H1 (cell line): ENCODE measurements around the gene ERVW-1. TPM values are rescaled to one million over a fixed set of nuclear protein-coding genes. Genes with fewer than 3 reads are reported as not detected.

Source experiments
- CTCF ChIA-PET: fragments of 300-600 bp; sonication (Branson Sonifier 250); formaldehyde crosslinking; loops from one replicate; lab custom pipeline; 2021; ENCODE audit not compliant: partially characterized antibody; lab: Charles Lee
- POLR2A ChIA-PET: fragments of 300-600 bp; sonication (Branson Sonifier 250); formaldehyde crosslinking; loops from one replicate; lab custom pipeline; 2021; ENCODE audit warnings: inconsistent platforms; ENCODE audit not compliant: partially characterized antibody; lab: Charles Lee
- DNase-seq, 2 experiments: peaks; one replicate each; pipeline versions ENCODE4 v3.0.0 to v3.0.0-alpha.2; 2010 to 2022; ENCODE audit warnings: low spot score in 2 of 2, low read depth in 1 of 2, mixed read lengths in 1 of 2
- FAIRE-seq: peaks from 2 replicates; lab custom pipeline; 2011; peaks lifted over from hg19 to GRCh38; lab: Jason Lieb, UNC
- H2AFZ ChIP-seq: 2 replicates; pipeline ENCODE4 v1.8.1; 2012; ENCODE audit warnings: low read length, inconsistent platforms
- H2AK5ac ChIP-seq: 2 replicates; pipeline ENCODE4 v1.6.1; 2013; ENCODE audit warnings: low read depth, low read length
- H2BK120ac ChIP-seq: replicated peaks from 2 replicates; pipeline ENCODE3; 2013; ENCODE audit warnings: low read depth, low read length, inconsistent platforms
- H2BK12ac ChIP-seq: 2 replicates; pipeline ENCODE4 v1.6.1; 2013; ENCODE audit warnings: low read depth, low read length
- H2BK15ac ChIP-seq: 2 replicates; pipeline ENCODE4 v1.6.1; 2013; ENCODE audit warnings: low read length
- H2BK20ac ChIP-seq: 2 replicates; pipeline ENCODE4 v1.6.1; 2013; ENCODE audit warnings: low read length
- H2BK5ac ChIP-seq: 2 replicates; pipeline ENCODE4 v1.6.1; 2013; ENCODE audit warnings: low read depth, low read length
- H3K14ac ChIP-seq: 2 replicates; pipeline ENCODE4 v1.6.1; 2013; ENCODE audit warnings: inconsistent platforms; ENCODE audit not compliant: insufficient read length
- H3K18ac ChIP-seq: 2 replicates; pipeline ENCODE4 v1.6.1; 2013; ENCODE audit warnings: low read length; ENCODE audit errors: extremely low read depth
- H3K23ac ChIP-seq: 2 replicates; pipeline ENCODE4 v1.6.1; 2013; ENCODE audit warnings: inconsistent platforms; ENCODE audit not compliant: insufficient read length
- H3K23me2 ChIP-seq: 2 replicates; pipeline ENCODE4 v1.6.1; 2013; ENCODE audit warnings: low read depth, low read length
- H3K27ac ChIP-seq: 2 replicates; pipeline ENCODE4 v1.6.1; 2011; ENCODE audit warnings: low read depth, low read length, inconsistent platforms
- H3K27me3 ChIP-seq, 4 experiments: replicated peaks in 1 of 4; 1 replicate in 1 of 4; 2 replicates in 3 of 4; pipeline versions ENCODE4 v1.6.1 to v1.8.1; 2011 to 2013; ENCODE audit warnings: low read length in 3 of 4, mild to moderate bottlenecking in 3 of 4, inconsistent platforms in 2 of 4, mixed read lengths in 2 of 4, moderate library complexity in 1 of 4; ENCODE audit not compliant: control insufficient read depth in 3 of 4, insufficient read depth in 3 of 4; ENCODE audit errors: extremely low read depth in 1 of 4
- H3K36me3 ChIP-seq, 4 experiments: 2 replicates each; pipeline versions ENCODE4 v1.6.1 to v1.8.1; 2011 to 2013; ENCODE audit warnings: mild to moderate bottlenecking in 4 of 4, low read length in 3 of 4, moderate library complexity in 2 of 4, control low read depth in 1 of 4, inconsistent platforms in 1 of 4; ENCODE audit not compliant: insufficient read depth in 4 of 4, control insufficient read depth in 2 of 4
- H3K4ac ChIP-seq: replicated peaks from 2 replicates; pipeline ENCODE3; 2013; ENCODE audit warnings: low read length, low read depth, mixed read lengths, inconsistent platforms; ENCODE audit not compliant: insufficient read length
- H3K4me1 ChIP-seq, 4 experiments: replicated peaks in 1 of 4; 1 replicate in 1 of 4; 2 replicates in 3 of 4; pipeline versions ENCODE4 v1.6.1 to v1.8.1; 2011 to 2013; ENCODE audit warnings: low read length in 3 of 4, inconsistent platforms in 2 of 4, mixed read lengths in 1 of 4; ENCODE audit not compliant: insufficient read depth in 4 of 4, control insufficient read depth in 3 of 4
- H3K4me2 ChIP-seq, 2 experiments: 2 replicates each; pipeline versions ENCODE4 v1.6.1 to v1.8.1; 2011 to 2013; ENCODE audit warnings: low read depth in 2 of 2, low read length in 2 of 2, control low read depth in 1 of 2, inconsistent platforms in 1 of 2, mild to moderate bottlenecking in 1 of 2; ENCODE audit not compliant: insufficient read depth in 1 of 2
- H3K4me3 ChIP-seq, 4 experiments: fragments of 200-600, 300-600 bp in 1 of 4; sonication (generic), shearing (Covaris generic), sonication (Bioruptor Twin) in 1 of 4; 2 replicates each; pipeline versions ENCODE4 v1.5.1 to v1.8.1; 2011 to 2016; ENCODE audit warnings: low read length in 4 of 4, low read depth in 3 of 4, control low read depth in 2 of 4, inconsistent platforms in 2 of 4, mild to moderate bottlenecking in 2 of 4, mixed read lengths in 1 of 4, moderate library complexity in 1 of 4; ENCODE audit not compliant: insufficient read depth in 2 of 4; ENCODE audit errors: extremely low read depth in 1 of 4
- H3K56ac ChIP-seq: replicated peaks from 2 replicates; pipeline ENCODE3; 2013; ENCODE audit warnings: low read depth, mild to moderate bottlenecking, mixed read lengths, low read length, inconsistent platforms; ENCODE audit not compliant: insufficient read length
- H3K79me1 ChIP-seq: 2 replicates; pipeline ENCODE4 v1.6.1; 2013; ENCODE audit warnings: low read depth, low read length, control low read depth
- H3K79me2 ChIP-seq, 2 experiments: 2 replicates each; pipeline versions ENCODE4 v1.6.1 to v1.8.1; 2012 to 2013; ENCODE audit warnings: low read length in 2 of 2, mild to moderate bottlenecking in 2 of 2, inconsistent platforms in 1 of 2; ENCODE audit not compliant: insufficient read depth in 2 of 2, control insufficient read depth in 1 of 2
- H3K9ac ChIP-seq, 4 experiments: replicated peaks in 1 of 4; 1 replicate in 1 of 4; 2 replicates in 3 of 4; pipeline versions ENCODE4 v1.6.1 to v1.8.1; 2011 to 2013; ENCODE audit warnings: low read depth in 3 of 4, low read length in 3 of 4, control low read depth in 2 of 4, mild to moderate bottlenecking in 2 of 4, moderate library complexity in 2 of 4, inconsistent platforms in 1 of 4; ENCODE audit errors: extremely low read depth in 1 of 4
- H3K9me3 ChIP-seq, 2 experiments: 2 replicates each; pipeline versions ENCODE4 v1.6.1 to v1.8.1; 2012 to 2013; ENCODE audit warnings: mild to moderate bottlenecking in 2 of 2, moderate library complexity in 2 of 2, control low read depth in 1 of 2, inconsistent platforms in 1 of 2, low read depth in 1 of 2, low read length in 1 of 2, mixed read lengths in 1 of 2; ENCODE audit not compliant: insufficient read depth in 2 of 2
- H4K20me1 ChIP-seq, 2 experiments: replicated peaks in 1 of 2; 2 replicates each; pipeline versions ENCODE3 to v1.8.1; 2011 to 2013; ENCODE audit warnings: inconsistent platforms in 2 of 2, low read length in 2 of 2, mild to moderate bottlenecking in 1 of 2; ENCODE audit not compliant: insufficient read depth in 2 of 2, control insufficient read depth in 1 of 2
- H4K5ac ChIP-seq: 2 replicates; pipeline ENCODE4 v1.6.1; 2013; ENCODE audit warnings: low read length, low read depth, mixed read lengths, inconsistent platforms; ENCODE audit not compliant: insufficient read length
- H4K8ac ChIP-seq: 2 replicates; pipeline ENCODE4 v1.8.0; 2013; ENCODE audit warnings: mild to moderate bottlenecking, moderate library complexity, low read length, inconsistent platforms; ENCODE audit not compliant: insufficient read depth; ENCODE audit errors: extremely low read depth
- H4K91ac ChIP-seq: replicated peaks from 2 replicates; pipeline ENCODE3; 2013; ENCODE audit warnings: low read length, mixed read lengths, inconsistent platforms; ENCODE audit not compliant: insufficient read length
- ASH2L ChIP-seq: fragments of 200-600, 300-600 bp; sonication (generic); IDR thresholded peaks from one replicate; pipeline ENCODE4 v1.7.1; 2017; ENCODE audit warnings: low read length
- CBX5 ChIP-seq: fragments of 300-800, 300-1000 bp; sonication (generic); IDR thresholded peaks from 2 replicates; pipeline ENCODE4 v1.7.1; 2016; ENCODE audit warnings: antibody characterized with exemption, low read length, low read depth
- CHD1 ChIP-seq: IDR thresholded peaks from 2 replicates; pipeline ENCODE4 v1.6.1; 2012; ENCODE audit warnings: low read depth, low read length, improper control_type of control experiment
- CREB1 ChIP-seq: IDR thresholded peaks from 2 replicates; pipeline ENCODE4 v1.6.1; 2012; ENCODE audit warnings: inconsistent platforms
- CTBP2 ChIP-seq: IDR thresholded peaks from 2 replicates; pipeline ENCODE4 v1.7.0; 2011; ENCODE audit warnings: borderline replicate concordance, mild to moderate bottlenecking, moderate library complexity, mixed read lengths, low read length; ENCODE audit not compliant: insufficient read depth, insufficient read length
- EP300 ChIP-seq, 2 experiments: IDR thresholded peaks; 1 replicate in 1 of 2; 2 replicates in 1 of 2; pipeline ENCODE4 v1.6.1; 2011 to 2012; ENCODE audit warnings: low read depth in 2 of 2, low read length in 2 of 2, mild to moderate bottlenecking in 2 of 2, borderline replicate concordance in 1 of 2, inconsistent platforms in 1 of 2, moderate library complexity in 1 of 2
- EZH2 ChIP-seq: fragments of 200-600 bp; sonication (generic); IDR thresholded peaks from 2 replicates; pipeline ENCODE4 v1.7.1; 2012; ENCODE audit warnings: low read depth, mild to moderate bottlenecking, moderate library complexity, low read length, inconsistent platforms; ENCODE audit not compliant: severe bottlenecking
- GABPA ChIP-seq: IDR thresholded peaks from 2 replicates; pipeline ENCODE4 v1.6.1; 2011; ENCODE audit warnings: mild to moderate bottlenecking, low read length, moderate library complexity, borderline replicate concordance; ENCODE audit not compliant: insufficient read depth
- JUND ChIP-seq: IDR thresholded peaks from 2 replicates; pipeline ENCODE4 v1.6.1; 2011; ENCODE audit warnings: mild to moderate bottlenecking, improper control_type of control experiment, low read length
- NANOG ChIP-seq: IDR thresholded peaks from 2 replicates; pipeline ENCODE4 v1.6.1; 2011; ENCODE audit warnings: low read length, low read depth, mild to moderate bottlenecking, inconsistent platforms; ENCODE audit not compliant: insufficient read depth, poor library complexity, severe bottlenecking
- NRF1 ChIP-seq: IDR thresholded peaks from 2 replicates; pipeline ENCODE4 v1.6.1; 2011; ENCODE audit warnings: mild to moderate bottlenecking, low read depth, low read length, improper control_type of control experiment
- POLR2A ChIP-seq, 2 experiments: IDR thresholded peaks; 1 replicate in 1 of 2; 2 replicates in 1 of 2; pipeline ENCODE4 v1.6.1; 2011; ENCODE audit warnings: low read depth in 2 of 2, low read length in 2 of 2, mild to moderate bottlenecking in 2 of 2; ENCODE audit errors: control extremely low read depth in 1 of 2
- SUZ12 ChIP-seq: fragments of 200-600 bp; sonication (generic); IDR thresholded peaks from 2 replicates; pipeline ENCODE4 v1.6.1; 2012; ENCODE audit warnings: mild to moderate bottlenecking, inconsistent platforms, low read length, moderate library complexity, mixed read lengths
- TEAD4 ChIP-seq: IDR thresholded peaks from 2 replicates; pipeline ENCODE4 v1.6.1; 2012; ENCODE audit warnings: low read depth, low read length, inconsistent platforms, mixed read lengths
- WGBS, 2 experiments: shearing (Covaris generic) in 1 of 2; methylation state at CpG; one replicate each; pipeline versions ENCODE4 v1.1.6 to v1.1.7; 2013 to 2015; ENCODE audit warnings: low lambda C conversion rate in 2 of 2, mixed read lengths in 2 of 2, inconsistent platforms in 1 of 2, low coverage in 1 of 2, missing lambda C conversion rate in 1 of 2; ENCODE audit not compliant: insufficient replicate concordance in 2 of 2, insufficient coverage in 1 of 2, insufficient read length in 1 of 2; ENCODE audit errors: extremely low coverage in 1 of 2, missing lambda C conversion rate in 1 of 2; 5-methylcytosine and 5-hydroxymethylcytosine counted together
- polyA plus RNA-seq, 7 experiments: library from polyadenylated mRNA; depleted of rRNA in 3 of 7; stranded (reverse) in 5 of 7; unstranded in 2 of 7; fragments of >200 nt in 5 of 7; fragments of 200-250 nt in 2 of 7; gene quantifications; 1 replicate in 5 of 7; 2 replicates in 1 of 7; 4 replicates in 1 of 7; pipeline versions ENCODE4 v1.2.1 to v1.2.3, GENCODE V29; 2011 to 2013; ENCODE audit warnings: missing spikeins in 2 of 7, mixed read lengths in 2 of 7
- total RNA-seq: library from RNA; stranded (reverse); fragmentation: NEBNext Ultra II Directional; extraction: Animal tissue kit (Norgen Biotek cat#: 25700); gene quantifications from 2 replicates; pipeline ENCODE4 v1.2.1, GENCODE V29; 2021

The ERVW-1 gene
- total and polyA plus RNA-seq, 2 of the 8 experiments (the other 6 are each of a cell fraction or from before 2014, with no cell fraction given), result 0.08 TPM; not detected in 1

GRCh38 chr7:92478095-92478494 lies 349 bp upstream of the ERVW-1 start:
- no peak overlapping the region for H2BK15ac ChIP-seq
- 0 out of 2 replicates have a peak overlapping the region, but pooled peaks have one; percentile 32 for H2BK20ac ChIP-seq
- H3K18ac ChIP-seq, result no peak overlapping the region; the same call in 1 of the 2 replicates
- peaks cover 0 to 4% (median 0%) of the 10 kb centered on the region in 4 experiments; a peak in 1 of 7 replicates for H3K4me1 ChIP-seq
- no peak for TF ChIP-seq NRF1
- TF ChIP-seq JUND, result no peak
- TF ChIP-seq CTBP2, result no peak
- TF ChIP-seq TEAD4, result no peak
- no peak for TF ChIP-seq EZH2
- no peak for TF ChIP-seq SUZ12
- no peak for TF ChIP-seq NANOG
- TF ChIP-seq GABPA, result no peak
- TF ChIP-seq POLR2A (IDR thresholded peaks at IDR 0.05; ENCODE audit: control extremely low read depth in 1 of 2, low read depth in 2 of 2, low read length in 2 of 2), result no peak
- TF ChIP-seq CBX5, result no peak
- no peak for TF ChIP-seq CREB1
- no peak for TF ChIP-seq EP300 (IDR thresholded peaks at IDR 0.05; ENCODE audit: borderline replicate concordance in 1 of 2, low read depth in 2 of 2, low read length in 2 of 2)
- TF ChIP-seq CHD1, result no peak
- no peak for TF ChIP-seq ASH2L
- TF ChIP-seq, all 59 proteins: peak for 0
- no peaks in the 10 kb centered on the region for H4K20me1 ChIP-seq
- no peak overlapping the region for H3K9ac ChIP-seq
- H3K4ac ChIP-seq, result no peak overlapping the region
- H4K8ac ChIP-seq, result no peak overlapping the region
- H3K36me3 ChIP-seq, result no peaks in the 10 kb centered on the region
- H3K79me2 ChIP-seq, result no peaks in the 10 kb centered on the region
- no peak overlapping the region for H3K4me2 ChIP-seq
- H2BK5ac ChIP-seq, result no peak overlapping the region
- H3K23ac ChIP-seq, result no peak overlapping the region
- H2BK120ac ChIP-seq, result no peak overlapping the region
- POLR2A ChIA-PET, result interaction anchor here (1.4 kb wide), 1 partner anchor 10 kb away, joined by 4 read pairs; no protein-coding TSS in a partner anchor
- H3K27me3 ChIP-seq, result no peaks in the 10 kb centered on the region
- H4K5ac ChIP-seq, result no peak overlapping the region
- H3K4me3 ChIP-seq, result no peak overlapping the region
- FAIRE-seq (no peak), DNase-seq (no peak)
- H3K79me1 ChIP-seq, result no peaks in the 10 kb centered on the region
- H3K14ac ChIP-seq, result no peak overlapping the region
- no peaks in the 10 kb centered on the region for H3K9me3 ChIP-seq
- H3K27ac ChIP-seq, result no peak overlapping the region
- H3K23me2 ChIP-seq, result no peaks in the 10 kb centered on the region
- CTCF ChIA-PET, result interaction anchor here (1.0 to 1.4 kb wide), 4 partner anchors 10 to 299 kb away, joined by 3 to 7 read pairs (median 3); partner anchors contain the start of gene LRRD1
- H2AK5ac ChIP-seq, result no peak overlapping the region
- H2BK12ac ChIP-seq, result no peak overlapping the region
- H4K91ac ChIP-seq, result no peak overlapping the region
- H3K56ac ChIP-seq, result no peak overlapping the region
- WGBS, 2 experiments, result 93% methylated on average over 9 of the region's 9 CpGs; no CpG with 5 or more reads in 1 of the 2 experiments
- no peak overlapping the region for H2AFZ ChIP-seq
